ENCODE data around the gene LZTFL1.

- TF ChIP-seq CTCF (IDR thresholded peaks at IDR 0.05) (no peak), POLR2A (IDR thresholded peaks at IDR 0.05) (no peak)
Observed at GRCh38 chr3:45873638-45874037, 31.7 kb upstream of the LZTFL1 start.
